Measurements from ENCODE around the gene CRB3.
"Not testable (repeated sequence)": the region's sequence is repeated elsewhere in the genome, so short reads cannot be mapped to it uniquely, and the experiment has no call there.

The CRB3 gene

GRCh38 chr19:6464070-6464873, at the start of gene CRB3:
Gene CRB3 (plus strand): TSS chr19:6464271. CDS start chr19:6464702, 431 bp downstream.
- DNase-seq (ENCODE audit: low read depth), result peak; percentile 42

- no peak for DNase-seq (ENCODE audit: low read depth)
Observed at GRCh38 chr19:6414793-6415590, 49.1 kb upstream of the CRB3 start.

GRCh38 chr19:6415591-6416190, 48.4 kb upstream of the CRB3 start:
- DNase-seq (ENCODE audit: low read depth), result no peak

- no peak for DNase-seq (ENCODE audit: low read depth)
Observed at GRCh38 chr19:6416658-6417405, 47.2 kb upstream of the CRB3 start.

- DNase-seq (ENCODE audit: low read depth), result no peak
Observed at GRCh38 chr19:6417713-6418561, 46.1 kb upstream of the CRB3 start.

GRCh38 chr19:6418562-6418932, 45.5 kb upstream of the CRB3 start:
- DNase-seq (ENCODE audit: low read depth), result no peak

GRCh38 chr19:6421075-6422014, 42.7 kb upstream of the CRB3 start:
- no peak for DNase-seq (ENCODE audit: low read depth)

GRCh38 chr19:6423499-6424194, 40.4 kb upstream of the CRB3 start:
- no peak for DNase-seq (ENCODE audit: low read depth)

GRCh38 chr19:6424195-6424938, 39.7 kb upstream of the CRB3 start, which contains the start of gene KHSRP:
Gene KHSRP (minus strand): TSS chr19:6424811. CDS start chr19:6424701, 110 bp downstream.
- peak; percentile 33 for DNase-seq (ENCODE audit: low read depth)

GRCh38 chr19:6424939-6425731, 38.9 kb upstream of the CRB3 start:
- peak; percentile 100 for DNase-seq (ENCODE audit: low read depth)

- DNase-seq (ENCODE audit: low read depth), result no peak
Observed at GRCh38 chr19:6425732-6426620, 38.1 kb upstream of the CRB3 start.

- DNase-seq (ENCODE audit: low read depth), result no peak
Observed at GRCh38 chr19:6427131-6427530, 36.9 kb upstream of the CRB3 start.

- DNase-seq (ENCODE audit: low read depth), result not testable (repeated sequence)
Observed at GRCh38 chr19:6428692-6429418, 35.2 kb upstream of the CRB3 start.

- no peak for DNase-seq (ENCODE audit: low read depth)
Observed at GRCh38 chr19:6429419-6430221, 34.5 kb upstream of the CRB3 start.

- no peak for DNase-seq (ENCODE audit: low read depth)
Observed at GRCh38 chr19:6431891-6432290, 32.2 kb upstream of the CRB3 start.
